Measurements from ENCODE around the gene MUC12. TPM values are rescaled to one million over a fixed set of nuclear protein-coding genes. Genes with fewer than 3 reads are reported as not detected.

MUC12 gene
- total and polyA plus RNA-seq, 2 experiments from 2014 or later: 4.0 to 7.3 TPM

DNA sequence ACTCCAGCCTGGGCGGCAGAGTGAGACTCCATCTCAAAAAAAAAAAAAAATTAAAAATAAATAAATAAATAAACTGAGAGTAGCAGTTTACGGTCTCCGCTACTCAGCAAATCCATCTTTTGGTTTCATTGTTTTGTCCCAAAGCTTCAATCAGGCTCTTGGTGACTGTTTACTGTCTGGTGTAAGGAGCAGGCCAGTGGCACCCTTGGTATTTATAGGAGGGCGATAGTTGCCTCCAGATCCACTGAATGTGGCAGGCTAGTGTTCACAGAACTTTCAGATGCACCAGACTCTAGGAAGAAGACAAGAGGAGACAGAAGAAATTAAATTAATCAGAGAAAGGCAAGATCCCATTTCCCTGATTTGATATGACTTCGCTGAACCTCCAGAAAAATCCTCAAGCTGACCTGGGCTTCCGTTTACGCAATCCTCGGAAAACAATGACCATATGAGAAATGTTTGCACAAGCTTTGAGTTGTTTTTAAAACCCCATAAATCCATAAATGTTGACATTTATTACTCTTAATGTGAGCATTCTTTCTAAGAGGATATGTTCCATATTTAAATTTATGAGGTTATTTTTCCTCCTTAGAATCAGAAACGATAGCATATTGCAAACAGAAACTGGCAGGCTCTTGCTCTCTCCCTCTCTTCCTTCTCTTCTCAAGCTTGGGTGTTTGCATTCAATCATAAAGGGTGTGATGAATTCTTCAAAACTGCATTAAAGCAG, 27.2 kb upstream of the MUC12 start:
- Histone ChIP-seq H4K20me1 (ENCODE audit: insufficient read depth, poor library complexity, severe bottlenecking) (no peaks in the 10 kb centered on the region), H3K9me2 (replicated peaks; ENCODE audit: insufficient read depth) (no peaks in the 10 kb centered on the region), H3K4me2 (peak overlapping the region; percentile 57), H3K79me2 (no peaks in the 10 kb centered on the region), H3K27ac (peak overlapping the region; percentile 35), H3K27me3 (no peaks in the 10 kb centered on the region), H2AFZ (no peak overlapping the region), H3K9me3 (ENCODE audit: low read depth) (no peaks in the 10 kb centered on the region), H3K36me3 (replicated peaks; ENCODE audit: insufficient read depth, low read depth) (no peaks in the 10 kb centered on the region), H3K4me3 (no peak overlapping the region), H3K4me1 (ENCODE audit: insufficient read depth) (no peaks in the 10 kb centered on the region)
- 38% methylated on average over 9 of the region's 9 CpGs for WGBS (ENCODE audit: low lambda C conversion rate, missing lambda C conversion rate)
- no peak for DNase-seq (ENCODE audit: low spot score)
- no peak for TF ChIP-seq EZH2phosphoT487 (IDR thresholded peaks at IDR 0.05; ENCODE audit: low read depth, severe bottlenecking, unreplicated experiment)
- TF ChIP-seq, protein P1, sequence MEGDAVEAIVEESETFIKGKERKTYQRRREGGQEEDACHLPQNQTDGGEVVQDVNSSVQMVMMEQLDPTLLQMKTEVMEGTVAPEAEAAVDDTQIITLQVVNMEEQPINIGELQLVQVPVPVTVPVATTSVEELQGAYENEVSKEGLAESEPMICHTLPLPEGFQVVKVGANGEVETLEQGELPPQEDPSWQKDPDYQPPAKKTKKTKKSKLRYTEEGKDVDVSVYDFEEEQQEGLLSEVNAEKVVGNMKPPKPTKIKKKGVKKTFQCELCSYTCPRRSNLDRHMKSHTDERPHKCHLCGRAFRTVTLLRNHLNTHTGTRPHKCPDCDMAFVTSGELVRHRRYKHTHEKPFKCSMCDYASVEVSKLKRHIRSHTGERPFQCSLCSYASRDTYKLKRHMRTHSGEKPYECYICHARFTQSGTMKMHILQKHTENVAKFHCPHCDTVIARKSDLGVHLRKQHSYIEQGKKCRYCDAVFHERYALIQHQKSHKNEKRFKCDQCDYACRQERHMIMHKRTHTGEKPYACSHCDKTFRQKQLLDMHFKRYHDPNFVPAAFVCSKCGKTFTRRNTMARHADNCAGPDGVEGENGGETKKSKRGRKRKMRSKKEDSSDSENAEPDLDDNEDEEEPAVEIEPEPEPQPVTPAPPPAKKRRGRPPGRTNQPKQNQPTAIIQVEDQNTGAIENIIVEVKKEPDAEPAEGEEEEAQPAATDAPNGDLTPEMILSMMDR (IDR thresholded peaks at IDR 0.05; ENCODE audit: poor library complexity): no peak
- no peak for TF ChIP-seq EZH2 (IDR thresholded peaks at IDR 0.05; ENCODE audit: borderline replicate concordance)

GRCh38 chr7:100943693-100944092, 25.7 kb upstream of the MUC12 start:
- no peaks in the 10 kb centered on the region for H3K36me3 ChIP-seq (replicated peaks; ENCODE audit: insufficient read depth, low read depth)
- no peak overlapping the region for H3K4me2 ChIP-seq
- H3K27me3 ChIP-seq: no peaks in the 10 kb centered on the region
- H3K27ac ChIP-seq: no peak overlapping the region
- H2AFZ ChIP-seq: no peak overlapping the region
- no peak for DNase-seq (ENCODE audit: low spot score)
- H3K9me2 ChIP-seq (replicated peaks; ENCODE audit: insufficient read depth): no peaks in the 10 kb centered on the region
- no peaks in the 10 kb centered on the region for H3K9me3 ChIP-seq (ENCODE audit: low read depth)
- 78% methylated on average over 5 of the region's 5 CpGs for WGBS (ENCODE audit: low lambda C conversion rate, missing lambda C conversion rate)
- no peak overlapping the region for H3K4me3 ChIP-seq
- no peak for TF ChIP-seq EZH2phosphoT487 (IDR thresholded peaks at IDR 0.05; ENCODE audit: low read depth, severe bottlenecking, unreplicated experiment)
- TF ChIP-seq, protein P1 (IDR thresholded peaks at IDR 0.05; ENCODE audit: poor library complexity): no peak
- TF ChIP-seq EZH2 (IDR thresholded peaks at IDR 0.05; ENCODE audit: borderline replicate concordance): no peak
- H3K79me2 ChIP-seq: no peaks in the 10 kb centered on the region
- no peaks in the 10 kb centered on the region for H3K4me1 ChIP-seq (ENCODE audit: insufficient read depth)
- no peaks in the 10 kb centered on the region for H4K20me1 ChIP-seq (ENCODE audit: insufficient read depth, poor library complexity, severe bottlenecking)

- Histone ChIP-seq H3K4me1 (ENCODE audit: insufficient read depth) (no peaks in the 10 kb centered on the region), H3K4me3 (no peak overlapping the region), H3K79me2 (no peaks in the 10 kb centered on the region), H3K27me3 (no peaks in the 10 kb centered on the region), H2AFZ (no peak overlapping the region), H3K9me3 (ENCODE audit: low read depth) (no peaks in the 10 kb centered on the region), H4K20me1 (ENCODE audit: insufficient read depth, poor library complexity, severe bottlenecking) (no peaks in the 10 kb centered on the region), H3K27ac (no peak overlapping the region), H3K4me2 (no peak overlapping the region), H3K9me2 (replicated peaks; ENCODE audit: insufficient read depth) (no peaks in the 10 kb centered on the region), H3K36me3 (replicated peaks; ENCODE audit: insufficient read depth, low read depth) (no peaks in the 10 kb centered on the region)
- DNase-seq (ENCODE audit: low spot score): no peak
- 95% methylated on average over 4 of the region's 4 CpGs for WGBS (ENCODE audit: low lambda C conversion rate, missing lambda C conversion rate)
- TF ChIP-seq, protein P1 (IDR thresholded peaks at IDR 0.05; ENCODE audit: poor library complexity): no peak
- TF ChIP-seq EZH2 (IDR thresholded peaks at IDR 0.05; ENCODE audit: borderline replicate concordance) (no peak), EZH2phosphoT487 (IDR thresholded peaks at IDR 0.05; ENCODE audit: low read depth, severe bottlenecking, unreplicated experiment) (no peak)
These were observed 25.2 kb upstream of the MUC12 start for GRCh38 chr7:100944138-100944537.
